Tibial nerve (tissue), 3 donors: ENCODE data around the gene CLASP1.

Source experiments
- CTCF ChIP-seq, 5 experiments: fragments of 200-600 bp in 3 of 5; fragments of 450-650 bp in 2 of 5; sonication (generic) in 3 of 5; IDR thresholded peaks; one replicate each; pipeline ENCODE4 v1.5.1; 2016 to 2019; ENCODE audit warnings: antibody characterized with exemption in 5 of 5, mild to moderate bottlenecking in 3 of 5, moderate library complexity in 2 of 5
- POLR2A ChIP-seq, 2 donors: fragments of 450-650 bp; IDR thresholded peaks; one replicate each; pipeline ENCODE4 v1.6.1; 2017; ENCODE audit warnings: antibody characterized with exemption in 2 of 2, mild to moderate bottlenecking in 2 of 2, moderate library complexity in 2 of 2

- TF ChIP-seq POLR2A (IDR thresholded peaks at IDR 0.05) (no peak), CTCF (IDR thresholded peaks at IDR 0.05) (no peak)
Measured at GRCh38 chr2:121695171-121695451, 45.8 kb upstream of the CLASP1 start.
